HL-60/S4 treated with retinoic acid at 250 ng/mL for 4 days and 3 days (cell line): ENCODE data around the gene CDH19.
"Not testable (repeated sequence)": the region's sequence is repeated elsewhere in the genome, so short reads cannot be mapped to it uniquely, and the experiment has no call there.

Experiments
- in situ Hi-C: fragments of 300-500 bp; cut with MboI; formaldehyde crosslinking; loops from 2 replicates; pipeline ENCODE4 v1.7.0; 2022; ENCODE audit warnings: low sequenced_read_pairs

CDH19 gene

GRCh38 chr18:66473882-66474281 is 130.0 kb downstream of the CDH19 start:
- in situ Hi-C loops: no loop called here

- in situ Hi-C loops: not testable (repeated sequence)
Observed at GRCh38 chr18:66466184-66466583, 137.7 kb downstream of the CDH19 start.

GRCh38 chr18:66461344-66461743 is 142.5 kb downstream of the CDH19 start:
- in situ Hi-C loops: no loop called here

- in situ Hi-C loops: no loop called here
Observed at GRCh38 chr18:66457245-66457644, 146.6 kb downstream of the CDH19 start.
